GM19372 (cell line): Measurements from ENCODE around the gene YDJC.
A peak's percentile ranks its signal among the peaks of the same experiment; 100 is the strongest.
"Not testable (repeated sequence)": the region's sequence is repeated elsewhere in the genome, so short reads cannot be mapped to it uniquely, and the experiment has no call there.

Experiments
- ATAC-seq: cut with Tn5 transposase; IDR thresholded peaks from one replicate; pipeline ENCODE4 v1.9.1; 2021; ENCODE audit warnings: mild to moderate bottlenecking, low read depth, moderate library complexity; ENCODE audit not compliant: unreplicated experiment

YDJC gene

GRCh38 chr22:21629255-21630149, at the start of gene YDJC:
Gene YDJC (minus strand): TSS chr22:21630022. CDS start chr22:21630014, 8 bp downstream.
- ATAC-seq = peak; percentile 83

- ATAC-seq = no peak
These were observed 49.6 kb upstream of the YDJC start for GRCh38 chr22:21679383-21679782.

DNA sequence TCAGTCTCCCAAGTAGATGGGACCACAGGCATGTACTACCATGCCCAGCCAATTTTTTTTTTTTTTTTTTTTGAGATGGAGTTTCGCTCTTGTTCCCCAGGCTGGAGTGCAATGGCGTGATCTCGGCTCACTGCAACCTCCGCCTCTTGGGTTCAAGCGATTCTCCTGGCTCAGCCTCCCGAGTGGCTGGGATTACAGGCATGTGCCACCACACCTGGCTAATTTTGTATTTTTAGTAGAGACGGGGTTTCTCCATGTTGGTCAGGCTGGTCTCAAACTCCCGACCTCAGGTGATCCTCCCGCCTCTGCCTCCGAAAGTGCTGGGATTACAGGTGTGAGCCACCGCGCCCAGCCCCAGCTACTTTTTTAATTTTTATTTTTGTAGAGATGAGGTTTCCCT, 49.0 kb upstream of the YDJC start:
- ATAC-seq = not testable (repeated sequence)

GRCh38 chr22:21677606-21678443, 48.0 kb upstream of the YDJC start:
- ATAC-seq = no peak

DNA sequence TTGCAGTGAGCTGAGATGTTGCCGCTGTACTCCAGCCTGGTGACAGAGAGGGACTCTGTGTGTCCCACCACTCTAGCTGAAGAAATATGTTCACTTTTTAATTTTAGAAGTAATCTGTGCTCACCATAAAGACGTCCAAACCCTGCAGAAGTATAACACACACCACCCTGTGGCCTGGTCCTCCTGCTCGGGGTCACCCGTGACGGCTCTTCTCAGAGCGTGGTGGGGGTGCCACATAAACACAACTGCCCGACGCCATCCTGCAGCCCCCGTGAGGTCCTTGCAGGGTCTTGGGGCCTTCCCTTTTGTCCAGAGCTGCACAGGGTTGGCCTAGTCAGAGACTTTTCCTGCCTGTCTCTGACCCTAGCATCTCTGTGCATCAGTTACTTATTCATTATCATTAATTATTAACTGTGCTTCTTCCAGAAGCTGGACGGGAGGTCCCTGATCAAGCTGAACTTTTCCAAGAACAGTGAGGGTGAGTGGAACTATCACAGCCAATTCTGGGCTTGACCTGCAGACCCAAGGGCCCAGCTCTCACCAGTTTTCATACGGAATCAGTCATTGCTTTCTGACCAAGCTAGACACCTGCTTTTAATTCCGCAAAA, 44.9 kb upstream of the YDJC start:
- ATAC-seq = no peak

- no peak for ATAC-seq
These were observed 43.9 kb upstream of the YDJC start for GRCh38 chr22:21673534-21674321.

- ATAC-seq = no peak
These were observed 42.3 kb upstream of the YDJC start for GRCh38 chr22:21672107-21672629.

GRCh38 chr22:21669026-21669425, 39.2 kb upstream of the YDJC start:
- ATAC-seq = no peak

DNA sequence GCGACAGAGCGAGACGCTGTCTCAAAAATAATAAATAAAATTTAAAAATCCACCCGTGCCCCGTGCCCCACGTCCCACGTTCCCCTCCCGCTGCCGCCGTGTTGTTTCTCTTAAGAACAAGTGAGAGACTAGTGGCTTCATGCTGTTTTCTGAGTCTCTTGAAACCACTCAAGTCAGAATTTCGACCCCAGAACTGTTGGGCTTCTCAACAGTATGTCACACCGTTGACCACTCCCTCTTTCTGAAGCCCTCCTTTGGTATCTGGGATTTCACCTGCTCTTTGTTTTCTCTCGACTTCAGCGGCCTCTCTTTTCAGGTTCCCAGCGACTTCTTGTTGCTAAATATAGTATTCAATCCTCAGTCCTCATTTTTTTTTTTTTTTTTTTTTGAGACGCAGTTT, 37.0 kb upstream of the YDJC start:
- no peak for ATAC-seq

GRCh38 chr22:21665047-21665851, 35.4 kb upstream of the YDJC start:
- ATAC-seq = no peak

DNA sequence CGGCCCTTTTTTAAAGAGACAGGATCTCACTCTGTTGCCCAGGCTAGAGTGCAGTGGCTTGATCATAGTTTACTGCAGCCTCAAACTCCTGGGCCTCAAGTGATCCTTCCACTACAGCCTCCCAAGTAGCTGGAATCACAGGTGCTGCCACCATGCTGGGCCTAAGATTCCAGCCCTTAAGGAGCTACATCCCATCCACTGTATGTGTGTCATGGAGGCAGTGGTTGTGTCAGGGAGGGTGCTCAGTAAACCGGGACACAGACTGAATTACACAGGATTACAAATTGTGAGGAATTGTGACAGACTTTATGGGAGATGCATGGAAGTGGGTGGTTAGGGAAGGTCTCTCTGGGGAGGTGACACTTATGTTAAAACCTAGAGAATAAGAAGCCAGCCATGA, 33.9 kb upstream of the YDJC start:
- ATAC-seq = no peak

GRCh38 chr22:21661991-21662390, 32.2 kb upstream of the YDJC start:
- ATAC-seq = no peak

DNA sequence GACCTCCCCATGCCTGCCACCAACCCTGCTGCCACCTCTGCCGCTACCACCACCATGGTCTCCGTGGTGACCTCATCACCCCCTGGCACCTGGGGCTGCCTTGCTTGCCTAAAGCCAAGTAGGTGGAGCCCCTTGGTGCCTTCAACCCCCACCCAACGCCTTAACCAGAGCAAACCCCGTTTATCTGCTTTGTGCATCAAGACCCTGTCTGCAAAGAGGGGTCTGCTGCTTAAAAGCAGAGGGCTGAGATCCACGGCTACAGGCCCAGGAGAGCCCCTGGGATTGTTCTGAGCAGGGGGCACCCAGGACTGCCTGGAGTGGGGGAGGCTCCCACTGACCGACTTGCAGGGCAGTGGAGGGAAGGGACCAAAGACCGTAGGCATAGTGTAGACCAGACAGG, 31.1 kb upstream of the YDJC start:
- no peak for ATAC-seq

- no peak for ATAC-seq
These were observed 30.2 kb upstream of the YDJC start for GRCh38 chr22:21659864-21660525.

DNA sequence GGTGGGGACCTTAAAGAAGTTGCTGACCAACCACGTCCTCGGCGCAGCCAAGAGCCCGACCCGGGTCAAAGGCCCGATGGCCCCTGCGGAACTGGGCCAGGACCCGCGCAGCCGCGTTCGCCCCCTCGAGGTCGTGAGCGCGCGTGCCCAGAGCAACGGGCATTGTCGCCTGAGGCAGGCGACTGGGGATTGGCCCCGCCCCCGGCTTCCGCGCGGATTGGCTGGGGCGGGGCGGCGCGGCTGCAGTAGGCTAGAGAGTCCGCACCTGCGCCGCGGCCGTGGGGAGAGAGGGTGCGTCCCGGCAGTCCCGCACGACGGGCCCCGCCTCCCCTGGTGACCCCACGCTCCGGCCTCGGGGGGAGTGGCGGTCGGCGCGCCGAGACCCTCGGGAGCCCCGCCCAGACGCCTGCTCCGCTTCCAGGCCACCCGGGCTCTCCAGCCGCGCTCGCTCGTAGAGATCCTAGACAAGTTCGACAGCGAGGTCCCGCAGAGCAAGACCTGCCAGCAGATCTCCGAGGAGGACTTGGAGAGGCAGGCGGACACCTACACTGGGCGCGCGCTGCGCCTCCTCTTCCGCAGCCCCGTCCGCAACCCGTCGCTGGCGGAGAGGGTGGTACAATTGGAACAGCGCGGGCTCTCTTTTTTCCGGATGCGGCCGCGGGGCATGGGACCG, 27.7 kb upstream of the YDJC start:
- ATAC-seq = peak; percentile 90

DNA sequence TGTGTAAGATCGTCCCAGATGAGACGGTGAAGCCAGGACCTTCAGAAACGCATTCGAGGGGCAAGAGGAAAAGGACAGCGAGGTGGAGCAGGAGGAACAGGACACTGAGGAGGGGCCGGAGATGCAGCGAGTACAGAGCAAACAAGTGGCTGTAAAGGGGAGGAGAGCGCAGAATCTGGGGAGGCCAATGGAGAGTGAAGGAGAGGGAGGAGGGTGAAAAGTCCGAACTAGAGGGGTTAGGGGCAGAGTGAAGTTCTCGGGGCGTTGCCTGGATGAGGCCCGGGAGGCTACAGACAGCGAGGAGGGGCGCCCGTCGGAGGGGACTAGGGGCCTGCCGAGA, 27.2 kb upstream of the YDJC start:
- no peak for ATAC-seq

DNA sequence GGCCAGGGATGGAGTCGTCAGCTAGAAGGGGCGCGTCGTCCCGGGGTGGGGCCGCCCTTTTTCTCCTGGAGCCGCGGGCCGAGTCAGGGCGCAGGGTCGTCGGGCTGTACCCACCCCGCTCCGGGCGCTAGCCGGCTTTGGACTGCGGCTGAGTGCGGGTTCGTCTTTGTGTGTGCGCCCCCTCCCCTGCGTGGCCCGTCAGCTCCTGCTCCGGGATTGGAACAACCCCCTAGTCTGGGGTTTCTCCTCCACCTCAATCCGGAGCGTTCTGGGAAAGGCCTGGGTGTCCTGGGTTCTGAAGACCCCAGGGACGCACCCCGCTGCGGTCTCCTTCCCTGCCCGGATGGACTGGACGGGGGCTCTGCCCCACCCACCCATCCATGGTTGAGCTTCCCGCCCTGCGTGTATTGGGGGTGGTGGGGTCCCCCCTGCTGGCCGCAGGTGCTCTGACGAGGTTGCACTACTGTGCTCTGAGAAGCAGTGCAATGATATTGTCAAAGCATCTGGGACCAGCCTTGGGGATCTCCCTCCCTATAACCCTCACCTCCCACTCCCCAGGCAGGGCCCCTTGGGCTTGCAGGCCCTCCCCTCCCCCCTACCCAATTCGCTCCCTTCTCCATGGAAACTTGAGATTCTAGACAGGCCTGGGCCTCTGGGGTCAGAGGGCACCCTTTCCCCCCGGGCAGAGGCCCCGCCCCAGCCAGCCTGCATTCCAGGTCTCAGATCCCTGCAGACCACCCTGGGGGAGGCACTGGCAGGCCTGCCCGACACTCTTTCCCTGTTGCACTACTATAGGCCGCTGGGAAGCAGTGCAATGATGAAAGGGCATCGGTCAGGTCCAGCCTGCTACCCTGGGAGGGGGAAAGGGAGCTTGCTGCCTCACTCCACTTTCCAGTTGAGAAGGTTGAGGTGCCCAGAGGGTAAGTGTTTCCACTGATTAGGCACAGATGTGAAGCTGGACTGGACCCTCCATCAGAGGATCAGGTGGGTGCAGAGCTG, 23.0 kb upstream of the YDJC start:
- no peak for ATAC-seq
